Naive thymus-derived CD4-positive, alpha-beta T cell (primary cell): Measurements from ENCODE around the gene GYG1. TPM values are rescaled to one million over a fixed set of nuclear protein-coding genes. Genes with fewer than 3 reads are reported as not detected.

ENCODE experiments used
- ATAC-seq: fragments of 150-1000 bp; cut with Tn5 transposase; 2 replicates; pipeline ENCODE4 v1.10.0; 2021; ENCODE audit warnings: mild to moderate bottlenecking, moderate library complexity
- CTCF ChIA-PET: fragments of 350-600 bp; sonication (Branson Sonifier 250); formaldehyde crosslinking; loops from one replicate; lab custom pipeline; 2021; ENCODE audit warnings: antibody characterized with exemption; lab: Charles Lee
- POLR2A ChIA-PET: fragments of 350-600 bp; sonication (Branson Sonifier 250); formaldehyde crosslinking; loops from one replicate; lab custom pipeline; 2021; ENCODE audit warnings: antibody characterized with exemption, inconsistent platforms; lab: Charles Lee
- DNase-seq, 9 donors: peaks; one replicate each; pipeline versions ENCODE4 v3.0.0 to v3.0.0-alpha.2; 2020 to 2022; ENCODE audit warnings: mixed read lengths in 1 of 9
- H3K27ac ChIP-seq: one replicate; pipeline ENCODE4 v1.7.0; 2013; ENCODE audit warnings: mild to moderate bottlenecking, low read depth, low read length, moderate library complexity
- H3K27me3 ChIP-seq, 2 donors: one replicate each; pipeline ENCODE4 v1.7.0; 2013; ENCODE audit warnings: low read length in 2 of 2, mild to moderate bottlenecking in 2 of 2, moderate library complexity in 2 of 2; ENCODE audit not compliant: control insufficient read depth in 2 of 2, insufficient read depth in 2 of 2
- H3K36me3 ChIP-seq, 3 experiments: 1 replicate in 2 of 3; 2 replicates in 1 of 3; pipeline ENCODE4 v1.7.0; 2013; ENCODE audit warnings: low read length in 3 of 3, mild to moderate bottlenecking in 3 of 3, moderate library complexity in 1 of 3; ENCODE audit not compliant: insufficient read depth in 3 of 3, control insufficient read depth in 2 of 3
- H3K4me1 ChIP-seq, 2 donors: one replicate each; pipeline ENCODE4 v1.7.0; 2013; ENCODE audit warnings: low read length in 2 of 2, mild to moderate bottlenecking in 2 of 2, moderate library complexity in 1 of 2; ENCODE audit not compliant: control insufficient read depth in 2 of 2, insufficient read depth in 2 of 2
- H3K4me3 ChIP-seq: 2 replicates; pipeline ENCODE4 v1.7.0; 2013; ENCODE audit warnings: mild to moderate bottlenecking, low read length
- H3K9me3 ChIP-seq, 3 experiments: 1 replicate in 2 of 3; 2 replicates in 1 of 3; pipeline ENCODE4 v1.7.0; 2013; ENCODE audit warnings: low read length in 3 of 3; ENCODE audit not compliant: control insufficient read depth in 2 of 3
- H3K27ac Mint-ChIP-seq, 9 donors: one replicate each; pipeline ENCODE4 v1.8.0; 2020 to 2022; ENCODE audit warnings: mixed read lengths in 9 of 9, mild to moderate bottlenecking in 8 of 9, moderate library complexity in 5 of 9, inconsistent platforms in 2 of 9
- H3K27me3 Mint-ChIP-seq, 5 donors: one replicate each; pipeline ENCODE4 v1.8.0; 2021 to 2022; ENCODE audit warnings: mixed read lengths in 5 of 5, mild to moderate bottlenecking in 1 of 5
- H3K36me3 Mint-ChIP-seq, 5 donors: one replicate each; pipeline ENCODE4 v1.8.0; 2020 to 2022; ENCODE audit warnings: mixed read lengths in 5 of 5, mild to moderate bottlenecking in 3 of 5, inconsistent platforms in 1 of 5
- H3K4me1 Mint-ChIP-seq, 7 donors: one replicate each; pipeline ENCODE4 v1.8.0; 2020 to 2022; ENCODE audit warnings: mixed read lengths in 7 of 7, mild to moderate bottlenecking in 3 of 7, inconsistent platforms in 1 of 7
- H3K4me3 Mint-ChIP-seq, 10 donors: one replicate each; pipeline ENCODE4 v1.8.0; 2020 to 2022; ENCODE audit warnings: mild to moderate bottlenecking in 10 of 10, mixed read lengths in 10 of 10, moderate library complexity in 6 of 10, inconsistent platforms in 2 of 10
- H3K9me3 Mint-ChIP-seq, 11 donors: one replicate each; pipeline ENCODE4 v1.8.0; 2020 to 2022; ENCODE audit warnings: mixed read lengths in 11 of 11, mild to moderate bottlenecking in 4 of 11, inconsistent platforms in 1 of 11, moderate library complexity in 1 of 11
- intact Hi-C, 2 donors: fragments of 100-400 bp; cut with micrococcal nuclease; formaldehyde crosslinking; loops; one replicate each; pipeline ENCODE4 v1.15.1; 2023
- polyA plus RNA-seq, 2 donors: library from polyadenylated mRNA; unstranded; fragments of 300-500 nt; fragmentation: Illumina TruSeq; gene quantifications; one replicate each; pipeline ENCODE4 v1.2.3, GENCODE V29; 2021
- total RNA-seq, 6 experiments: library from RNA in 5 of 6; stranded (reverse) in 5 of 6; gene quantifications; 1 replicate in 5 of 6; 2 replicates in 1 of 6; pipeline ENCODE4 v1.2.3 and lab custom pipeline; 2021 to 2026

The GYG1 gene
- total RNA-seq (10 to 100 TPM; 15.5 to 39.3 (median 16.2) TPM), polyA plus RNA-seq (10 to 100 TPM; 28.9 to 34.7 TPM), total RNA-seq (lab: John Stamatoyannopoulos, UW) (14.7 reads per million, percentile 44 among the genes with 10 or more reads in this experiment)

DNA sequence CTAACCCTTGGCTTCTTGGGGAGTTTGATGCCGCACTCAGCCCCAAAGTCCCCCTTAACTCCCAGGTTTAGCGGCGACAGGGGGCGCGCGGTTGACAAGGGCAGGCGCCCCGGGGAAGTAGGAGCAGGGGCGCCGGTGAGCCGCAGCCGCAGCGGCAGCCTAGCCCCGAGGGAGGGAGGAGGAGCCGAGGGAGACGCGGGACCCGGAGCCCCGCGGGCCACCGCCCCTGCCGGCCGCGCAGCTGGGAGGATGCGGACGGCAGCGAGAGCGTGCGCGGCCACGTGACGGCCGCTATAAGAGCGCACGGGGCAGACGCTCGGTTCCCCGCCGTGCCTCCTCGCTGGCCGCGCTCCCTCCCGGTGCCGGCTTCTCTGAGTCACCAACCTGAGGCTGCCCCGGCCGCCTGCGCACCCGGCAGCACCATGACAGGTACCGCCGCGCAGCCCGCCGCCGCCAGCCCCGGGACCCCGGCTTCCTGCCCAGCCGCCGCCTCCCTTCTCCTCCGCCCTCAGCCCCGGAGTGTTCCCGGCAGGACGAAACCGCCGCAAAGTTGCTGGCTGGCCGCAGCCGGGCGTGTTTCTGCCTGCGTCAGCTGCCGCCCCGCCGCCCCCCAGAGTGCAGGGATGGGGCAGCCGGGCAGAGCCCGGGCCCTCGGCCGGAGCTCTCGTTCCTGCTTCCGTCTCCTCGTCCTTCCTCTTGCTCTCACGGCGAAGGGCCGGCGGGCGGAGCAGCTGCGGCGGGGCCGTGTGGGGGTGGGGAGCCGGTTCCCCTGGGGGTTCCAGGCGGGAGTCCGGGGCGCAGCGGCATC is at the start of gene GYG1:
Gene GYG1, plus strand, starts transcription at position 322 of the 808 bp plus-strand sequence. Its CDS starts 101 bp downstream, at position 423.
- Mint-ChIP-seq H3K4me3 (peak within 1 kb of the TSS; percentile 70 to 91 (median 87)), H3K4me1 (peaks cover 5 to 41% (median 28%) of the 10 kb centered on the region in 7 donors), H3K36me3 (peaks cover 0 to 24% (median 11%) of the 10 kb centered on the region in 5 donors), H3K9me3 (no peaks in the 10 kb centered on the region), H3K27me3 (peaks cover 0 to 3% (median 0%) of the 10 kb centered on the region in 5 donors), H3K27ac (peak within 1 kb of the TSS; percentile 41 to 87 (median 80))
- intact Hi-C loops, result loop anchor here (1.0 to 10.0 kb wide), 14 partner anchors 8 to 1773 kb away; partner anchors contain the start of genes HLTF (in 2 of the 2), HPS3 (in 2 of the 2), RNF13 (in 2 of the 2) and COMMD2 (in 1 of the 2)
- Histone ChIP-seq H3K27me3 (no peaks in the 10 kb centered on the region), H3K4me3 (peak within 1 kb of the TSS; percentile 77), H3K9me3 (no peaks in the 10 kb centered on the region), H3K36me3 (peaks cover 0 to 8% (median 0%) of the 10 kb centered on the region in 3 experiments), H3K27ac (peak within 1 kb of the TSS; percentile 76), H3K4me1 (peaks cover 8 to 16% of the 10 kb centered on the region in 2 donors)
- ATAC-seq (peak; percentile 91), DNase-seq (peak; percentile 56 to 78 (median 70))
- POLR2A ChIA-PET, result interaction anchor here (1.1 to 2.1 kb wide), 5 partner anchors 10 to 139 kb away, joined by 3 to 9 read pairs (median 4); partner anchors contain the start of gene HLTF
- CTCF ChIA-PET, result interaction anchor here (1.3 kb wide), 1 partner anchor 10 kb away, joined by 3 read pairs; no protein-coding TSS in a partner anchor

GRCh38 chr3:148943506-148944205 is 47.7 kb upstream of the GYG1 start:
- Mint-ChIP-seq H3K27ac (no peak overlapping the region), H3K36me3 (no peaks in the 10 kb centered on the region), H3K4me3 (no peak overlapping the region), H3K9me3 (no peaks in the 10 kb centered on the region), H3K27me3 (peaks cover 0 to 5% (median 4%) of the 10 kb centered on the region in 5 donors), H3K4me1 (peaks cover 0 to 4% (median 0%) of the 10 kb centered on the region in 7 donors)
- CTCF ChIA-PET, result interaction anchor here (0.6 to 0.7 kb wide), 4 partner anchors 12 to 324 kb away, joined by 3 to 5 read pairs (median 4); no protein-coding TSS in a partner anchor
- POLR2A ChIA-PET, result no interaction called here
- Histone ChIP-seq H3K27ac (no peak overlapping the region), H3K4me3 (no peak overlapping the region), H3K9me3 (no peaks in the 10 kb centered on the region), H3K27me3 (no peaks in the 10 kb centered on the region), H3K36me3 (no peaks in the 10 kb centered on the region), H3K4me1 (no peaks in the 10 kb centered on the region)
- intact Hi-C loops, result loop anchor here (1.0 to 2.0 kb wide), 2 partner anchors 82 to 635 kb away; no protein-coding TSS in a partner anchor
- DNase-seq (peak in 5 of 9 donors; percentile 7 to 52 (median 29)), ATAC-seq (peak; percentile 90)

DNA sequence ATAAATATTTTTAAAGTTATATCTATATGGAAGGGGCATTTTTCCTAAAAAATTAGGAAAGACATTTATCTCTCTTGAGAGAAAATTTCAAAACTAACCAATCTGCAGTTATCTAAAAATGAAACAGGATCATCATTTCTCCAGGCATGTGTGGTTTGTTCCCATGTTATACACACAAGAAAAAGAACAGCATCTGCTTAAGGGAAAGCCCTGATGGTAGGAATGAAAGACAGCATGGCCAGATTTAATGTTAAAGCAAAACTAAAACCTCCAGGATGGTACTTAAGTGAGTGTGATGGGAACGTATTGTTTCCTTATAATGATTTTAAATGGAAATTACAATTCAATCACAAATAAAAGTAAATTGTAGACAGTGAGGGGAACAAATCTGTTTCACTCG is 46.2 kb upstream of the GYG1 start:
- POLR2A ChIA-PET, result no interaction called here
- no peaks in the 10 kb centered on the region for H3K27me3 ChIP-seq
- peaks cover 0 to 3% (median 0%) of the 10 kb centered on the region in 7 donors for H3K4me1 Mint-ChIP-seq
- no peaks in the 10 kb centered on the region for H3K4me1 ChIP-seq
- H3K36me3 Mint-ChIP-seq, result no peaks in the 10 kb centered on the region
- H3K9me3 ChIP-seq, result no peaks in the 10 kb centered on the region
- H3K4me3 ChIP-seq, result no peak overlapping the region
- no peak overlapping the region for H3K27ac ChIP-seq
- H3K4me3 Mint-ChIP-seq, result no peak overlapping the region
- intact Hi-C loops, result no loop called here
- CTCF ChIA-PET, result interaction anchor here (0.9 kb wide), 1 partner anchor 78 kb away, joined by 3 read pairs; no protein-coding TSS in a partner anchor
- H3K36me3 ChIP-seq, result no peaks in the 10 kb centered on the region
- peaks cover 0 to 4% (median 0%) of the 10 kb centered on the region in 5 donors for H3K27me3 Mint-ChIP-seq
- H3K9me3 Mint-ChIP-seq, result no peaks in the 10 kb centered on the region
- H3K27ac Mint-ChIP-seq, result no peak overlapping the region
- DNase-seq (no peak), ATAC-seq (no peak)

- Mint-ChIP-seq H3K27ac (no peak overlapping the region), H3K4me3 (no peak overlapping the region), H3K9me3 (no peaks in the 10 kb centered on the region), H3K36me3 (no peaks in the 10 kb centered on the region), H3K4me1 (peaks cover 0 to 2% (median 0%) of the 10 kb centered on the region in 7 donors), H3K27me3 (peaks cover 0 to 4% (median 0%) of the 10 kb centered on the region in 5 donors)
- intact Hi-C loops, result no loop called here
- ATAC-seq, result no peak
- Histone ChIP-seq H3K36me3 (no peaks in the 10 kb centered on the region), H3K9me3 (no peaks in the 10 kb centered on the region), H3K4me1 (no peaks in the 10 kb centered on the region), H3K27ac (no peak overlapping the region), H3K4me3 (no peak overlapping the region), H3K27me3 (no peaks in the 10 kb centered on the region)
- POLR2A ChIA-PET, result no interaction called here
- DNase-seq, result no peak
- CTCF ChIA-PET, result no interaction called here
These were observed 42.3 kb upstream of the GYG1 start for GRCh38 chr3:148948913-148949657.

DNA sequence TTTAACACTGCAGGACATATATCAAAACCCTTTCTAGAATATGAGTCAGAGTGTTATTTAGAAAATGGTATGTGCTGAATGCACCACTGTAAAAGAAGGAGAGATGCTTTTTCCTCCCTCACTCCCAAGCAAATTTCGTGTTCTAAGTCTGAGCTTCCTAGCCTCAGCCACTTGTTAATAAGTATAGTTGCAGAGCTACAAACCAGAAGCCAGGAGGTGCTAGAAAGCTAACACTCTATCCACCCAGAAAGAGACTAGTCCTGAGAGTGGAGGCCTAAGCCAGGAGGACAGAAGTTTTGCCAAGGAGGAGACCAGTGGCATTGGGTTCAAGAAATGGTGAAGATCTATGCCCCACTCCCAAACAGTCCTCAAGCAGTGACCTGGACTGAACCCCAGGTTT is 40.5 kb upstream of the GYG1 start:
- no peaks in the 10 kb centered on the region for H3K9me3 ChIP-seq
- no peak overlapping the region for H3K4me3 ChIP-seq
- Mint-ChIP-seq H3K4me3 (no peak overlapping the region), H3K36me3 (no peaks in the 10 kb centered on the region), H3K27me3 (peaks cover 0 to 8% (median 0%) of the 10 kb centered on the region in 5 donors), H3K9me3 (no peaks in the 10 kb centered on the region), H3K27ac (no peak overlapping the region), H3K4me1 (peaks cover 0 to 2% (median 0%) of the 10 kb centered on the region in 7 donors)
- no peaks in the 10 kb centered on the region for H3K36me3 ChIP-seq
- ChIA-PET CTCF (interaction anchor here (0.9 to 1.2 kb wide), 2 partner anchors 91 to 170 kb away, joined by 4 read pairs; no protein-coding TSS in a partner anchor), POLR2A (no interaction called here)
- DNase-seq (no peak), ATAC-seq (no peak)
- no peaks in the 10 kb centered on the region for H3K27me3 ChIP-seq
- no peaks in the 10 kb centered on the region for H3K4me1 ChIP-seq
- intact Hi-C loops, result loop anchor here (1.0 to 10.0 kb wide), 3 partner anchors 134 to 544 kb away; partner anchors contain the start of gene HLTF (in 1 of the 2)
- no peak overlapping the region for H3K27ac ChIP-seq
